Measurements from ENCODE around the gene NFATC1.

- no peak for TF ChIP-seq EZH2 (IDR thresholded peaks at IDR 0.05; ENCODE audit: borderline replicate concordance, low read length)
- no peak for TF ChIP-seq CTCF (IDR thresholded peaks at IDR 0.05; ENCODE audit: low read length)
These were observed 52.9 kb downstream of the NFATC1 start for GRCh38 chr18:79448621-79449020.
